Cardiac fibroblast (primary cell): ENCODE results near the gene ASTN2.

ENCODE experiments used
- DNase-seq, 2 donors: peaks; one replicate each; pipeline versions ENCODE4 v3.0.0 to v3.0.0-alpha.2; 2010; ENCODE audit warnings: low read depth in 2 of 2
- H3K4me3 ChIP-seq, 2 donors: replicated peaks in 1 of 2; 1 replicate in 1 of 2; 2 replicates in 1 of 2; pipeline ENCODE4 v1.5.1; 2011; ENCODE audit warnings: low read depth in 2 of 2, low read length in 2 of 2, mild to moderate bottlenecking in 2 of 2, moderate library complexity in 1 of 2
- CTCF ChIP-seq: IDR thresholded peaks from one replicate; pipeline ENCODE4 v1.5.1; 2011; ENCODE audit warnings: low read depth, mild to moderate bottlenecking, low read length, inconsistent platforms

Gene ASTN2

GRCh38 chr9:117434566-117434965, 19.7 kb upstream of the ASTN2 start:
- no peak for DNase-seq
- TF ChIP-seq CTCF, result no peak
- no peak overlapping the region for H3K4me3 ChIP-seq

GRCh38 chr9:117430813-117431212, 16.0 kb upstream of the ASTN2 start:
- no peak overlapping the region for H3K4me3 ChIP-seq
- TF ChIP-seq CTCF, result no peak

GRCh38 chr9:117427357-117427913, 12.6 kb upstream of the ASTN2 start:
- TF ChIP-seq CTCF, result no peak
- H3K4me3 ChIP-seq, result no peak overlapping the region
- no peak for DNase-seq

More at GRCh38 chr9:117430813-117431212, 16.0 kb upstream of the ASTN2 start:
- no peak for DNase-seq

- no peak for DNase-seq
Measured at GRCh38 chr9:117425566-117425965, 10.7 kb upstream of the ASTN2 start.

GRCh38 chr9:117424291-117424690, 9.4 kb upstream of the ASTN2 start:
- no peak overlapping the region for H3K4me3 ChIP-seq
- no peak for DNase-seq
- TF ChIP-seq CTCF, result no peak

More at GRCh38 chr9:117425566-117425965, 10.7 kb upstream of the ASTN2 start:
- H3K4me3 ChIP-seq, result no peak overlapping the region
- no peak for TF ChIP-seq CTCF

- DNase-seq, result no peak
- TF ChIP-seq CTCF, result no peak
- H3K4me3 ChIP-seq, result no peak overlapping the region
Measured at GRCh38 chr9:117418111-117418510, 3.3 kb upstream of the ASTN2 start.

- DNase-seq, result no peak
- no peak overlapping the region for H3K4me3 ChIP-seq
- TF ChIP-seq CTCF, result no peak
Measured at GRCh38 chr9:117416856-117417255, 2.0 kb upstream of the ASTN2 start.
